ENCODE results near the gene SASS6. TPM values are rescaled to one million over a fixed set of nuclear protein-coding genes. Genes with fewer than 3 reads are reported as not detected.

The SASS6 gene
- total RNA-seq, 1 experiment from 2014 or later, result 7.5 TPM

DNA sequence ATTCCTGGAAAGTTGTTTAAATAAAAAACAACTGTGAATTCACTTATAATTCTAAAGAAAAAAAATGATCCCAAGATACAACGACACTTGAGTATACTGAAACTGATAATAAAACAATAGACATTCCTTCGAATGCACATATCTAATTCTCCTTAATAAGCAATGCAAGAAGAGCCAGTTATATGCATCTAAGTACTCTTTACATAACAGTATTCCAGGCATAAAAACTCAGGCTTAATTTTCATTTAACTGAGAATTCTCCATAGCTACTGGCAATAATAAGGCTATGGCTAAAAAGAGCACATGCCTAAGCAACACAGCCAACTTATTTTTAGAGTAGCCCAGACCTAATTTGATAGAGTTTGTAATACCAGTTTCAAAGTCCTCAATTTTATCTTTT lies 31.2 kb downstream of the SASS6 start:
- intact Hi-C loops (cut with micrococcal nuclease), result no loop called here
- H3K4me3 Mint-ChIP-seq (ENCODE audit: unreplicated experiment), result no peak overlapping the region
- no peaks in the 10 kb centered on the region for H3K9me3 Mint-ChIP-seq (ENCODE audit: unreplicated experiment)
- no peak overlapping the region for H3K27ac Mint-ChIP-seq (ENCODE audit: low read depth, unreplicated experiment)
- peaks cover 46% of the 10 kb centered on the region for H3K36me3 Mint-ChIP-seq (ENCODE audit: insufficient read depth, unreplicated experiment)
- no TSS peak for BruUV-seq (replicated peaks)
- CTCF ChIA-PET, result interaction anchor here (0.7 kb wide), 1 partner anchor 52 kb away, joined by 4 read pairs; no protein-coding TSS in a partner anchor
- no peaks in the 10 kb centered on the region for H3K4me1 Mint-ChIP-seq (ENCODE audit: insufficient read depth, unreplicated experiment)
- POLR2A ChIA-PET, result no interaction called here
- DNase-seq (ENCODE audit: unreplicated experiment), result no peak
- no peaks in the 10 kb centered on the region for H3K27me3 Mint-ChIP-seq (ENCODE audit: insufficient read depth, unreplicated experiment)
- TF ChIP-seq, protein P1, sequence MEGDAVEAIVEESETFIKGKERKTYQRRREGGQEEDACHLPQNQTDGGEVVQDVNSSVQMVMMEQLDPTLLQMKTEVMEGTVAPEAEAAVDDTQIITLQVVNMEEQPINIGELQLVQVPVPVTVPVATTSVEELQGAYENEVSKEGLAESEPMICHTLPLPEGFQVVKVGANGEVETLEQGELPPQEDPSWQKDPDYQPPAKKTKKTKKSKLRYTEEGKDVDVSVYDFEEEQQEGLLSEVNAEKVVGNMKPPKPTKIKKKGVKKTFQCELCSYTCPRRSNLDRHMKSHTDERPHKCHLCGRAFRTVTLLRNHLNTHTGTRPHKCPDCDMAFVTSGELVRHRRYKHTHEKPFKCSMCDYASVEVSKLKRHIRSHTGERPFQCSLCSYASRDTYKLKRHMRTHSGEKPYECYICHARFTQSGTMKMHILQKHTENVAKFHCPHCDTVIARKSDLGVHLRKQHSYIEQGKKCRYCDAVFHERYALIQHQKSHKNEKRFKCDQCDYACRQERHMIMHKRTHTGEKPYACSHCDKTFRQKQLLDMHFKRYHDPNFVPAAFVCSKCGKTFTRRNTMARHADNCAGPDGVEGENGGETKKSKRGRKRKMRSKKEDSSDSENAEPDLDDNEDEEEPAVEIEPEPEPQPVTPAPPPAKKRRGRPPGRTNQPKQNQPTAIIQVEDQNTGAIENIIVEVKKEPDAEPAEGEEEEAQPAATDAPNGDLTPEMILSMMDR (IDR thresholded peaks at IDR 0.05; ENCODE audit: unreplicated experiment), result no peak

DNA sequence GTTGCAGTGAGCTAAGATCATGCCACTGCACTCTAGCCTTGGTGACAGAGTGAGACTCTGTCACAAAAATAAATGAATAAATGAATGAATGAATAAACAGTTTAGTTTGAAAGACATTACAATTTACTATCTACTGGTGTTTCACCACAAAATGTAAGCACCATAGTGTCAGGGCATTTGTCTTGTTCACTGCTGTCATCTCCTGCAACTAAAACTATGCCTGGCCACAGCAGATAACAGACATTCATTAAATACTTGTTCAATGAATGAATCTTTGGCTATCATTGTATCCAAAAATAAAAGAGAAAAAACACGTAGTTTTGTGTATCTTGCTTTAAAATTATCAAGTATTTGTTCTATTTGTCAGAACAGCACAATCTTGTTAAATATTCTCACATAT lies 32.5 kb downstream of the SASS6 start:
- Mint-ChIP-seq H3K27me3 (ENCODE audit: insufficient read depth, unreplicated experiment) (no peaks in the 10 kb centered on the region), H3K4me3 (ENCODE audit: unreplicated experiment) (no peak overlapping the region), H3K36me3 (ENCODE audit: insufficient read depth, unreplicated experiment) (peaks cover 44% of the 10 kb centered on the region), H3K27ac (ENCODE audit: low read depth, unreplicated experiment) (no peak overlapping the region), H3K9me3 (ENCODE audit: unreplicated experiment) (no peaks in the 10 kb centered on the region), H3K4me1 (ENCODE audit: insufficient read depth, unreplicated experiment) (no peaks in the 10 kb centered on the region)
- ChIA-PET CTCF (no interaction called here), POLR2A (no interaction called here)
- intact Hi-C loops (cut with micrococcal nuclease), result no loop called here
- no peak for DNase-seq (ENCODE audit: unreplicated experiment)
- TF ChIP-seq, protein P1 (IDR thresholded peaks at IDR 0.05; ENCODE audit: unreplicated experiment), result no peak
- no TSS peak for BruUV-seq (replicated peaks)

DNA sequence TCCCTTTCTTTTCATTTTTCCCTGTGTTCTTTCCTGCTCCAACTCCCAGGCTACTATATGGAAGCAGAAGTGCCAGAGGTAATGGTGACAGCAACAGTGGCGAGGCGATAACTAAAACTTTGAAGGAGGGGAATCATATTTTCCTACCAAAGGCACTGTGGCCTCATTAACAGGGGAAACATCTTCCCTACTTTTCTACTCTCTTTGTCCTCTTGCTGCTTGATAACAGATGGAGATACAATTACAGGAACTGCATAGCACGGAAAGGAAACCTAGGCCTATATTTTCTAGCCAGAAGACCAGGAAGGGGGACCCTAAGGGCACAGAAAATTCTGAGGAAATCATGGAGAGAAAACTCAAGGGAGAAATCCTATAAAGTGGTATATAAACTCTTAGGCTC lies 42.3 kb downstream of the SASS6 start:
- Mint-ChIP-seq H3K27me3 (ENCODE audit: insufficient read depth, unreplicated experiment) (no peaks in the 10 kb centered on the region), H3K4me1 (ENCODE audit: insufficient read depth, unreplicated experiment) (no peaks in the 10 kb centered on the region), H3K4me3 (ENCODE audit: unreplicated experiment) (no peak overlapping the region), H3K36me3 (ENCODE audit: insufficient read depth, unreplicated experiment) (peaks cover 49% of the 10 kb centered on the region), H3K27ac (ENCODE audit: low read depth, unreplicated experiment) (no peak overlapping the region), H3K9me3 (ENCODE audit: unreplicated experiment) (no peaks in the 10 kb centered on the region)
- ChIA-PET POLR2A (interaction anchor here (0.5 to 1.5 kb wide), 2 partner anchors 9 to 160 kb away, joined by 3 read pairs; no protein-coding TSS in a partner anchor), CTCF (no interaction called here)
- intact Hi-C loops (cut with micrococcal nuclease), result no loop called here
- BruUV-seq (replicated peaks), result no TSS peak
- DNase-seq (ENCODE audit: unreplicated experiment), result no peak
- TF ChIP-seq, protein P1 (IDR thresholded peaks at IDR 0.05; ENCODE audit: unreplicated experiment), result no peak

DNA sequence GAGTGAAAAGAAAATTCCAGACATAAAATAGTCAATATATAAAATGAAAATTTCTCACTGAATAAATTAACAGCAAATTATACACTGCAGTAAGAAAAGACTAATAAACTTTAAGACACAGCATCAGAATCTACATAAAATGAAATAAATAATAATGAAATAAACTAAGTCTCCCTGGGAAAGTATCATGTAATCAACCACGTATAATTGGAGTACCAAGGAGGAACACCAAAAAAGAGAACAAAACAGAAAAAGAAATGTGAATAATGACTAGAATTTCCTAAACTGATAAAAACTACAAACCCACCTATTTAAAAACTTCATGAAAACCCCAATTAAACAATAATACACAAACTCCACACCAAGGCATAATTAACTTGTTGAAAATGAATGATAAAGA lies 43.6 kb downstream of the SASS6 start:
- CTCF ChIA-PET, result no interaction called here
- Mint-ChIP-seq H3K4me1 (ENCODE audit: insufficient read depth, unreplicated experiment) (no peaks in the 10 kb centered on the region), H3K36me3 (ENCODE audit: insufficient read depth, unreplicated experiment) (peaks cover 58% of the 10 kb centered on the region), H3K4me3 (ENCODE audit: unreplicated experiment) (no peak overlapping the region), H3K9me3 (ENCODE audit: unreplicated experiment) (no peaks in the 10 kb centered on the region), H3K27ac (ENCODE audit: low read depth, unreplicated experiment) (no peak overlapping the region), H3K27me3 (ENCODE audit: insufficient read depth, unreplicated experiment) (no peaks in the 10 kb centered on the region)
- DNase-seq (ENCODE audit: unreplicated experiment), result no peak
- TF ChIP-seq, protein P1 (IDR thresholded peaks at IDR 0.05; ENCODE audit: unreplicated experiment), result no peak
- intact Hi-C loops (cut with micrococcal nuclease), result no loop called here
- BruUV-seq (replicated peaks), result no TSS peak
- POLR2A ChIA-PET, result no interaction called here

All from MCF 10A (cell line).